Fibroblast of pulmonary artery (primary cell): ENCODE results near the gene STK33.

ENCODE experiments used
- DNase-seq: peaks from one replicate; pipeline ENCODE4 v3.0.0-alpha.2; 2010; ENCODE audit warnings: low read depth
- H3K4me3 ChIP-seq: replicated peaks from 2 replicates; pipeline ENCODE4 v1.5.1; 2011; ENCODE audit warnings: low read depth, mild to moderate bottlenecking, control low read depth, low read length, moderate library complexity
- CTCF ChIP-seq: IDR thresholded peaks from 2 replicates; pipeline ENCODE4 v1.5.1; 2011; ENCODE audit warnings: mild to moderate bottlenecking, control low read depth, low read length, inconsistent platforms; ENCODE audit errors: missing control alignments

Gene STK33

GRCh38 chr11:8355416-8355742 is 238.6 kb downstream of the STK33 start:
- no peak overlapping the region for H3K4me3 ChIP-seq
- no peak for TF ChIP-seq CTCF
- no peak for DNase-seq

DNA sequence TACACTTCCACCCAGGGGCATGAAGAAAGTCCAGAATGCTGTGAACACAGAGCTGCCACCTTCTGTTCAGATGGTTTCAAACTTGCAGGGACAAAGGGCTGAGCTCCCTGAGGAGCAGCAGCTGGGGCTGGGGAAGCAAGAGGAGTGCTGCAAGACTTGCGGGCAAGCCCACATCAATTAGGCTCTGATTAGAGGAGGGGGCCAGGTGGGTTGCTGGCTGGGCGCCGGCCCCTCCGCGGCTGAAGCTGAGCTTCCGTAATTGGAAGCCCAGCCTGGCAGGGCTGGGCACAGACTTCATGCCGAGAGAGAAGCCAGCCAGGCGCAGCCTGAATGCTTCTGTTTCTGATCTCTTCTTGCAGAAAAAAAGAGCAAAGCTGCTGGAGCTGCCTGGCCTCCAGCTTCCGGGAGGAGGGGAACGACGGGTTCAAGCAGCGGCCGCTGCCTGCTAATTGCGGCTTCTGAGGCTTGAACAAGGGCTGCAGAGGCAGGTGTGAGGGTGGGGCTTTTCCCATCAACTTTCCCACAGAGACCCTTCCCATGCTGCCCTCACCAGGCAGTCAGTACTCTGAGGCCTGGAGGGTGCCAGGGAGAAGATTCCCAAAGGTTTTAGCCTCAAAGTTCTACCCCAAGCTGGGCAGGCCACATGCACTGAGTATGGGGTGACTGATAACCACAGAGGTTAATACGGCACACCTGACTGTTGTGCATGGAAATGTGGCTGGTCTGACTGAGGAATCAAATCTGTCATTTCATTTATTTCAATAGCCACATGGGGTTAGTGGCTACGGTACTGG is 239.2 kb downstream of the STK33 start:
- TF ChIP-seq CTCF: no peak
- no peak for DNase-seq
- H3K4me3 ChIP-seq: no peak overlapping the region

DNA sequence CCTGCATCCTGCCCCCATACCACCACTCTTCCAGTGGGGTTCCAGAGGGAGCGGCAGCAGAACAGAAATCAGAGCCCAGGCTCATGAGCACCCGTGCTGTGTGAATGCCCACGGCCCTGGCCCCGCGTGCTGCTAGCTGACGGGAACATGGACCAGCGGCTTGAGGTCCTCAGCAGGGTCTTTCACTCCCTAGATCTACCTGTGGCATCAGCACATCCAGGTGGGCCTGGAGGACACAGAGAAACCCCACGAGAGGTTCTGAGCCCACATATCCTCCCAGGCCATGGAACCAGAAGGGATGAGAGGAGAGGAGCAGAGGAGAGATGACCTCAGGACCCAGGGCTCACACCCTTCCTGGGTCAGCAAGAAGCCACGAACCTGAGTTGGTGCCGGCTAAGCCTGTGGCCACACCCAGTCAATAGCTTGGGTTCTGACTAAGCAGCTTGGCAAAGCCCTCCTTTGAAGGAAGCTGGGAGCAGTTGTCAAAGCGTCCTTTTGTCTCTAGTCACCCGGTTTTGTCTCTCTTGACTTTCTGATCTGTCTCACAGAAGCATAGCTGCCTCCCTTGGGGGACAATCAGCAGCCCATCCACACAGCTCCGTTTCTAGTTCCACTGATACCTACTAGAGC is 241.0 kb downstream of the STK33 start:
- H3K4me3 ChIP-seq: no peak overlapping the region
- TF ChIP-seq CTCF: no peak
- DNase-seq: no peak

- no peak overlapping the region for H3K4me3 ChIP-seq
- TF ChIP-seq CTCF: no peak
- DNase-seq: no peak
Observed at GRCh38 chr11:8352103-8352875, 241.7 kb downstream of the STK33 start.

GRCh38 chr11:8351223-8351622 is 242.8 kb downstream of the STK33 start:
- no peak for DNase-seq
- no peak overlapping the region for H3K4me3 ChIP-seq
- no peak for TF ChIP-seq CTCF

- no peak for DNase-seq
- TF ChIP-seq CTCF: no peak
- no peak overlapping the region for H3K4me3 ChIP-seq
Observed at GRCh38 chr11:8347978-8348377, 246.1 kb downstream of the STK33 start.
